Measurements from ENCODE around the gene TTLL10. TPM values are rescaled to one million over a fixed set of nuclear protein-coding genes. Genes with fewer than 3 reads are reported as not detected.
A peak's percentile ranks its signal among the peaks of the same experiment; 100 is the strongest.

TTLL10 gene
- total RNA-seq, 4 donors from 2014 or later = 0.17 TPM; not detected in 3

DNA sequence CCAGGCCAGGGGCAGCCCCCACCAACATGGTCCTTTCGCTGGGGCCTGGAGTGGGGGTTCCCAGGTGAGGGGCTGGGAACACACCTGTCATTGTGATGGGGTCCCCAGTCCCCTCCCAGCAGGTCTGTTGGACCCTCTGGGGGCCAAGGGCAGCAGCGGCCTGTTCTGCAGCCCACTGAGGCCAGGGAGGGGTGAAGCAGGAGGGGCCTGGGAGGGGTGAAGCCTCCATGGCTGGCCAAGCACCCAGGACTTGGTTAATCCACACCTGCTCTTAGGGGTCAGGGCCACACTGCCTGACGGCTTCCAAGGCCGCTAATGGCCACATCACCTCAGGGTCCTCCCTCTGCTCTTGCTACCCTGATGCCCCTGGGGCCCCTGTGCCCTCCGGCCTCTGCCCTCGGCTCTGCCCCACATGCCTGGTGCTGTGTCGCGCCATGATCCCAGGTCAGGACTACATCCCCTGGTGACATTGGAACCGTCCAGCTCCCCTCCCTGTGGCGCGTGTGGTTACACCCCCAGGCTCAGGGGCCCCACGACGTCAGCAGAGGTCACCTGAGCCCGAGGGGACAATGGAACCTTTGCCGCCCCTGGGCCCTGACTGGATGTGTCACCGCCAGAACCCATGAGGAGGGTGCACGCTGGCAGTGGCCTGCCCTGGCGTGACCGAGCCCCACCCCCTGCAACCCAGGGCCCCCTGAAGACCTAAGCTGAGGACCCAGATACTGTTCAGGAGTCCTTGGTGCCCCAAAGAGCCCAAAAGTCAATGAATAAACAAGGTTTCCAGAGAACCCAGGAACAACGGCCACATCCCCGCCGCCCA lies 25.7 kb downstream of the TTLL10 start:
- Histone ChIP-seq H3K27ac (replicated peaks in 1 of 4) (no peak overlapping the region), H3K4me3 (no peak overlapping the region), H3K9me3 (peaks cover 0 to 10% (median 7%) of the 10 kb centered on the region in 4 donors), H3K4me1 (peaks cover 0 to 16% (median 13%) of the 10 kb centered on the region in 4 donors), H3K27me3 (peaks cover 0 to 60% (median 6%) of the 10 kb centered on the region in 4 donors), H3K36me3 (no peaks in the 10 kb centered on the region)
- WGBS = 91% methylated on average over 11 of the region's 22 CpGs
- TF ChIP-seq EP300 (IDR thresholded peaks at IDR 0.05) (no peak), POLR2A (IDR thresholded peaks at IDR 0.05; ENCODE audit: low read depth) (no peak), POLR2AphosphoS5 (IDR thresholded peaks at IDR 0.05) (no peak)
- TF ChIP-seq, protein P1, sequence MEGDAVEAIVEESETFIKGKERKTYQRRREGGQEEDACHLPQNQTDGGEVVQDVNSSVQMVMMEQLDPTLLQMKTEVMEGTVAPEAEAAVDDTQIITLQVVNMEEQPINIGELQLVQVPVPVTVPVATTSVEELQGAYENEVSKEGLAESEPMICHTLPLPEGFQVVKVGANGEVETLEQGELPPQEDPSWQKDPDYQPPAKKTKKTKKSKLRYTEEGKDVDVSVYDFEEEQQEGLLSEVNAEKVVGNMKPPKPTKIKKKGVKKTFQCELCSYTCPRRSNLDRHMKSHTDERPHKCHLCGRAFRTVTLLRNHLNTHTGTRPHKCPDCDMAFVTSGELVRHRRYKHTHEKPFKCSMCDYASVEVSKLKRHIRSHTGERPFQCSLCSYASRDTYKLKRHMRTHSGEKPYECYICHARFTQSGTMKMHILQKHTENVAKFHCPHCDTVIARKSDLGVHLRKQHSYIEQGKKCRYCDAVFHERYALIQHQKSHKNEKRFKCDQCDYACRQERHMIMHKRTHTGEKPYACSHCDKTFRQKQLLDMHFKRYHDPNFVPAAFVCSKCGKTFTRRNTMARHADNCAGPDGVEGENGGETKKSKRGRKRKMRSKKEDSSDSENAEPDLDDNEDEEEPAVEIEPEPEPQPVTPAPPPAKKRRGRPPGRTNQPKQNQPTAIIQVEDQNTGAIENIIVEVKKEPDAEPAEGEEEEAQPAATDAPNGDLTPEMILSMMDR (IDR thresholded peaks at IDR 0.05) = no peak
- DNase-seq (ENCODE audit: extremely low spot score) = no peak
- intact Hi-C loops (cut with DNase I) = no loop called here

DNA sequence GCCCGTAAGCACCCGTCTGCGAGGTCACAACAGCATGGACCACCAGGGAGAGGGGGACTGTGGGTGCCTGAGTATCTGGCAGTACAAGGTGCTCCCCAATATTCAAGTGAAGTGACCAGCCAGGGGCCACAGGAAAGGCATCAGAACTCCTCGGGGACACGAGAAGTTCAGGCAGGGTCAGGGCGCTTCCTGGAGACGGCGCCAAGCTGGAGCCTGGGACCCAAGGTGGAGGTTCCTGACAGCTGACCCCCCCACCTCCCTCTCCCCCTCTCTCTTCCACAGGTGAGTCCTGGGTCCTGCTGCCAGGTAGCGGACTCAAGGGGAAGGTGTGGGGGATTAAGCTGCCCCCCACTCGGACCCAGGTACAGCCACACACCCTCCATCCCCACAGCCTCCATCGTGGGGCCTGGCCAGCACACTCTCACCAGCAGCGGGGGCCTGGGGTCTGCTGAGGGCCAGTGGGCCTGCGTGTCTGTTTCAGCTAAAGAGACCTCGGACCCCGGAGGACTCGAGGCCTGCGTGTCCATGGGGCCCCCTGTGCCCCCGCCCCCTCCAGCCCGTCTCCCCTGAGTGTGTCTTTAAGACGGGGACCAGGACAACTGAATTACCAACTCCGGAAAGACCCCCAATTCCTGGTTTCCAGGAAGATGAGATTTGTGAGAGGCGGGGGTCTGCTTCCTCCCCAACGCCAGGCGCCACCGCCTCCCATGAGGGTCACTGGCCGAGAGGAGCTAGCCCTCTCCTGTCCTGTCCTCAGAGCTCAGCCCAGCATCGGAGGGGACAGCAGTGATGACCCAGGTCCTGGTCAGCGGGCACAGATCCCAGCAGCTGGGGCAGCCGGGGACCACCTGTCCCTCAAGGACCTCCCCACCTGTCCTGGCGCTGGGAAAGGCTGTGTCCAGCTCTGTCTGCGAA lies 26.5 kb downstream of the TTLL10 start:
- WGBS = 90% methylated on average over 21 of the region's 31 CpGs
- Histone ChIP-seq H3K4me3 (peak overlapping the region; percentile 51 to 67 (median 55)), H3K36me3 (no peaks in the 10 kb centered on the region), H3K4me1 (peaks cover 0 to 16% (median 13%) of the 10 kb centered on the region in 4 donors), H3K9me3 (peaks cover 0 to 1% (median 0%) of the 10 kb centered on the region in 4 donors), H3K27ac (replicated peaks in 1 of 4) (no peak overlapping the region), H3K27me3 (peaks cover 0 to 69% (median 6%) of the 10 kb centered on the region in 4 donors)
- no peak for TF ChIP-seq EP300 (IDR thresholded peaks at IDR 0.05)
- no peak for TF ChIP-seq POLR2A (IDR thresholded peaks at IDR 0.05; ENCODE audit: low read depth)
- TF ChIP-seq POLR2AphosphoS5 (IDR thresholded peaks at IDR 0.05) = no peak
- intact Hi-C loops (cut with DNase I) = no loop called here
- DNase-seq (ENCODE audit: extremely low spot score) = no peak

DNA sequence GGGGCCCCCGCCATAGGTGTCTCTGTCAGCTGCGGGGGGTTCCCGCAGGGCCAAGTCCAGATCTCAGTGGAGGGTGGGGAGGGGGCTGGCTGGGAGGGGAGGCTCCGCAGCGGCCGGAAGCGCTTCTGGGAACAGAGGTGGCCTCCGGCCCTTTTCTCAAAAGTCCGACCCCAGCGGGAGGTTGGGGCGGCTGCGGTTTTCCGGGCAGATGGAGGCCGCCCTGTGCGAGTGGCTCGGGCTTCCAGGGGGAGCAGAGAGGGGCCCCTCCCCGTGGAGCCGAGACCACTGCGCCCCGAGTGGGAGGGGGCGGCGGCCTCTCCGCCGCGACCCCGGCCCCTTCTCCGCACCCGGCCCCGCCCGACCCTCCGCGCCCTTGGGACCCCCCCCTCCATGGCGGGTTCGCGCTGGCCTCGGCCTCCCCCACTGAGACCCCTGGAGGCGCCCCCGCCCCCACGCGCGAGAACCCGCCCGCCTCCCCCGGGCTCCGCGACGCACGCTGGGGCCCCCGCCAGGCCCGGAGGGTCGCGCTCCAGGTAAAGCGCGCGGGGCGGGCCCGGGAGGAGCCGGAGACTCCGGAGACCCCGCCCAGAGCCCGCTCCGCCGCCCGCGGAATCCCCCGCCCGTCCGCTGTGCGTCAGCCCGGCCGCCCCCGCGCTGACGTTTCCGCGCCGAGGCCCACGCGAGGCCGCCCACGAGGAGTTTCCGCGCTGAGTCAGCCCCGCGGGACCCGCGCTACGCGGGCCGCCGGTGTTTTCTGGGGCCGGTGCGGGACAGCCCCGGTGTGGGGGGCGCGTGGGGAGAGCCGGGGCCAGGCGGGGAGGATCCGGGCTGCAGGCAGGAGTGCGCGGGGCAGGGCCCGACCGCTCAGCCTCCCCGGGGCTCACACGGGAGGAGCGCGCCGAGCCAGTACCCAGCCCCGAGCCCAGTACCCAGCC lies 27.5 kb downstream of the TTLL10 start:
- Histone ChIP-seq H3K27me3 (peaks cover 0 to 78% (median 14%) of the 10 kb centered on the region in 4 donors), H3K36me3 (no peaks in the 10 kb centered on the region), H3K9me3 (no peaks in the 10 kb centered on the region), H3K4me3 (peak overlapping the region; percentile 51 to 67 (median 55)), H3K4me1 (peaks cover 4 to 25% (median 20%) of the 10 kb centered on the region in 4 donors), H3K27ac (replicated peaks in 1 of 4) (no peak overlapping the region)
- peak in 1 of 2 donors; percentile 14 for TF ChIP-seq POLR2AphosphoS5 (IDR thresholded peaks at IDR 0.05)
- TF ChIP-seq EP300 (IDR thresholded peaks at IDR 0.05) = no peak
- TF ChIP-seq POLR2A (IDR thresholded peaks at IDR 0.05; ENCODE audit: low read depth) = no peak
- TF ChIP-seq, protein P1 (IDR thresholded peaks at IDR 0.05) = no peak
- no peak for DNase-seq (ENCODE audit: extremely low spot score)
- 4% methylated on average over 20 of the region's 109 CpGs for WGBS
- intact Hi-C loops (cut with DNase I) = no loop called here

DNA sequence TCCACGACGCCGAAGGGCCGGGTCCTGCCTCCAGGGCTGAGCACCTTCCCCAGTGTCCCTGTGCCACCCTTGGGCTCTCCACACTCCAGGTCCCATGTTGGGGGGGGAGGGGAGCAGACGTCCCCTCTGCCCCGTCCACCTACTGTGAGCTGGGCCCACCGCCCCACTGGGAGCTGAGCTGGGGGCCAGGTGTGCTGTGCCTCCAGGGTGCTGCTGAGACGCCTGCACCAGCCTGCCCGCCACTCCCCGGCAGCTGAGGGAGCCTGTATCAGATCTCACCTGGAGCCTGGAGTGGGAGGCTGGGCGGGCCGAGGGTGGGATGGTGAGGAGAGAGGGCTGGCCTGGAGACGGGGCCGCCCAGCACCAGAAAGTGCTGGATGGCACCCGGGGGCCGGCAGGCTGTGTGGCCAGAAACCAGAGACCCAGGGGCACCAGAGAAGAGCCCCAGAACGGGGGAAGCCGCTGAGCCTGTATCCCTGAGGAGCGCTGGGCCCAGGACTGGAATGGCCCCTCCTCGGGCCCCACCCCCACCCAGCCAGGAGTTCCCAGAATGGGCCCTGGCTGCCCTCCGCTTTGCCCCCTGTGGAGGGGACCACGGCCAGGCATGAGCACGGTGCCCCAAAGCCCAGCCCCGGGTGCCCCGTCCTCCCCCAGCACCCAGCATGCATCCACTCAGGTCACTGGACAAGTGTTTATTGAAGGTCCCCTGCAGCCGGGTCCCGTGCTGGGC lies 29.3 kb downstream of the TTLL10 start:
- H3K4me1 ChIP-seq = peaks cover 9 to 42% (median 35%) of the 10 kb centered on the region in 4 donors
- 83% methylated on average over 20 of the region's 27 CpGs for WGBS
- intact Hi-C loops (cut with DNase I) = no loop called here
- TF ChIP-seq POLR2AphosphoS5 (IDR thresholded peaks at IDR 0.05) (no peak), POLR2A (IDR thresholded peaks at IDR 0.05; ENCODE audit: low read depth) (no peak), EP300 (IDR thresholded peaks at IDR 0.05) (no peak)
- TF ChIP-seq, protein P1 (IDR thresholded peaks at IDR 0.05) = no peak
- no peak overlapping the region for H3K27ac ChIP-seq (replicated peaks in 1 of 4)
- no peak for DNase-seq (ENCODE audit: extremely low spot score)
- H3K36me3 ChIP-seq = no peaks in the 10 kb centered on the region
- H3K4me3 ChIP-seq = no peak overlapping the region
- peaks cover 0 to 92% (median 26%) of the 10 kb centered on the region in 4 donors for H3K27me3 ChIP-seq
- H3K9me3 ChIP-seq = no peaks in the 10 kb centered on the region
